Activated gamma-delta T cell treated with anti-CD3 and anti-CD28 coated beads, Interleukin-2, amount 50 U/mL, for 16 hours (primary cell): ENCODE results near the gene KLRF2.
"Not testable (repeated sequence)": the region's sequence is repeated elsewhere in the genome, so short reads cannot be mapped to it uniquely, and the experiment has no call there.

ENCODE experiments used
- DNase-seq: peaks from one replicate; pipeline ENCODE4 v3.0.0-alpha.2; 2020; ENCODE audit warnings: low read depth

Gene KLRF2, protein sequence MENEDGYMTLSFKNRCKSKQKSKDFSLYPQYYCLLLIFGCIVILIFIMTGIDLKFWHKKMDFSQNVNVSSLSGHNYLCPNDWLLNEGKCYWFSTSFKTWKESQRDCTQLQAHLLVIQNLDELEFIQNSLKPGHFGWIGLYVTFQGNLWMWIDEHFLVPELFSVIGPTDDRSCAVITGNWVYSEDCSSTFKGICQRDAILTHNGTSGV

DNA sequence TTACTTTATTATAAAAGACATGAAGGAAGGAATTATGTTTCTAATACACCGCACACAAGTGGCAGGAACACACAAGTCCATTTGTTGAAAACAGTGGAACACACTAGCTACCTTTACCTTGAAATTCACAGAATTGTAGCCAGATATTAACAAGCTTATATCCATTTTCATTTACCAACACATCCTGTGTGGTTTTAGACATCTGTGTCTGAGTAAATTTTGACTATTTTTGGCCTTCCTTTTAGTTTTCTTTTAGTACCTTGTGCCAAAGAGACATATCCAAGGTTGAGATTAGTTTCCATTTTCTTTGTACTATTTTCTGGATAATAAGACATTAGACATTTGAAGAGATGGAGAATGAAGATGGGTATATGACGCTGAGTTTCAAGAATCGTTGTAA is at the start of gene KLRF2:
KLRF2 (plus strand) TSS at position 244 of the 400 bp plus-strand sequence; CDS start at position 351, 107 bp downstream.
- no peak for DNase-seq

DNA sequence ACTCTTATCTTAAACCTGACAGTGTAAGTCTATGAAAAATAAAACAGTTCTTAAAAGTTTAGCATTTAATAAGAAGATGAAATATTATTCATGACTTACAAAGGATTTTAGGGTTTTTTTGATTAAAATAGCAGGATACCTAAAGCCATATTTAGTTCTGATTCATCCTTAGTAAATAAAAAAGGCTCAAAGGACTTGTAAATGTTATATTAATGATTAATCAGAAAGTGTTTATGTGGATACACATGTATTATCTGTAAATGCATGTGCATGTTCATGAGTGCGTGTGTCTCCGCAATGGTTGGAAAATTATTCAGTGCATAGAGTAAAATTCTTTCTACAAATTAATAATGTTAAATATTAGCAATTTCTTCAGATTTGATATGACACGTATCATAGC is 49.6 kb upstream of the KLRF2 start:
- DNase-seq: no peak

DNA sequence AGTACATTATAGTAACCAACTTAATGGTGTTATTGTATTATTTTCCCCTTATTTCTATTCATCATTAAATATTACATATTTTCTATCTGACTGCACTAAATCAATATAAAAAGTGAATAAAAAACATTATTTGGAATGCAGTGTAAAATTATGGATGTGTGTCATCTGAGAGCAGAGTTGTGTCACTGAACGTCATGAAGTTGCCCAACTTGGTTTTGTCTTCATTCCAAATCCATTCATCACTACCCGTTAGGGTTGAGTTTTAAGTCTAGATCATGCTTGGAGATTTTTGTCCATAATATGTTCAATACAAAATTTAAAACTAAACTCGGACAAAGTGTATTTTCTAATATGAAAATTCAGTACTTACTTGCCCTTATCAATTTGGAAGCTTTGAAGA is 37.9 kb upstream of the KLRF2 start:
- no peak for DNase-seq

DNA sequence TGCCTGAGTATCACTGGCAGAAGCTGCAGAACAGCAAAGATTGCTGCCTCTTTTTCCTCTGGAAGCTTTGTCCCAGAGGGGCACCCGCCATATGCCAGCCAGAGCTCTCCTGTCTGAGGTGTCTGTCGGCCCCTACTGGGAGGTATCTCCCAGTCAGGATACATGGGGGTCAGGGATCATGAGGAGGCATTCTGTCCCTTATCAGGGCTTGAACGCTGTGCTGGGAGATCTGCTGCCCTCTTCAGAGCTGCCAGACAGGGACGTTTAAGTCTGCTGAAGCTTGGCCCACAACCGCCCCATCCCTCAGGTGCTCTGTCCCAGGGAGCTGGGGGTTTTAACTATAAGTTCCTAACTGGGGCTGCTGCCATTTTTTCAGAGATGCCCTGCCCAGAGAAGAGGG is 32.4 kb upstream of the KLRF2 start:
- DNase-seq: no peak

DNA sequence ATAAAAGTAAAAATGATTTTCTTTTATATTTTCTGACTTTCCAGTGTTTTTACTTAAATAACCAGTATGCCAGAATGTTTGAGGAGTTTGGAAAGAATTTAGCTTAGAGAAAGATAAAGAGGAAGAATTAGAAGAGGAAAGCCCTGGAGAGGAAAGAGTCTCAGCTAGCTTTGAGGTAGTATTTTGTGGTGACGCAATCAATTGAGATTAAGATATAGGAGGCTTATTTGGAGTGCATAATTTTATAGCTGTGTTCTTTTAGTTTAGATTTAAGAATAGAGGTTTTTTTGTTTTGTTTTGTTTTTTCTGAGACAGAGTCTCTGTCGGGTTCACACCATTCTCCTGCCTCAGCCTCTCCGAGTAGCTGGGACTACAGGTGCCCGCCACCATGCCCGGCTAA is 30.2 kb upstream of the KLRF2 start:
- no peak for DNase-seq

DNA sequence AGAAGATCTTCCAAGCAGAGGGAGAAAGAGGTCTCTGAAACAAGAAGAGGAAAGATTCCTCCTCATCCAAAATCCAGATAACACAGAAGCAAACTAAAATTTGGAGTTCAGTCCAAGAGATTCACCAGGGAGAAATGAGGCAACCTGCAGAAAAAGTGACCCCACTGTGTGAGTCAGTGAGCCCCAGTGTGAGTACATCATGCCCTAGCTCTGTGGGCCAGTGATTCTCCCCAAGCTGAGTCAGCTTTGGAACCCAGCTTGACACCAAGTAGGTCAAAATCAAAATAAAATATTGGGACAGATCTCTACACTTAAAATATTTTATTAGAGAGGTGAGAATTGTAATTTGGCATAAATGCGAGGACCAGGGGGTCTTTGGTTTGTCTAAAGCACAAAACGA is 29.4 kb upstream of the KLRF2 start:
- no peak for DNase-seq

DNA sequence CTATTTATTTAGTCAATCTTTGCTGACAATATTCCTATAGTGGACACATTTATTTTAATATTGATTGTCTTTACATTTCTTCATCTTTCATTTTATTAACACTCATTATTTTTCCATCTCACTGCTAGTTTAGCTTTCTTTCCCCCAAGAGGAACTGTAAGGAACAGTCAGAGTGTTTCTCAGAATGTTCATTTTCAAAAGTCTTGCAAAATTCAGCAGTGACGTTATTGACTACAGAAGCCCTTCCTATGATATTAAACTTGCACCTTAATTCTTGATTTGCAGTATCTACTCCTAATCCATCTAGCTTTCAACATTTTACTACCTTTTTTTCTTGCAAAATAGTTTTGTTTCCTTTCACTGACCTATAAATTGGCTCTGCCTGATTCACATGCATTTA is 25.1 kb upstream of the KLRF2 start:
- no peak for DNase-seq

DNA sequence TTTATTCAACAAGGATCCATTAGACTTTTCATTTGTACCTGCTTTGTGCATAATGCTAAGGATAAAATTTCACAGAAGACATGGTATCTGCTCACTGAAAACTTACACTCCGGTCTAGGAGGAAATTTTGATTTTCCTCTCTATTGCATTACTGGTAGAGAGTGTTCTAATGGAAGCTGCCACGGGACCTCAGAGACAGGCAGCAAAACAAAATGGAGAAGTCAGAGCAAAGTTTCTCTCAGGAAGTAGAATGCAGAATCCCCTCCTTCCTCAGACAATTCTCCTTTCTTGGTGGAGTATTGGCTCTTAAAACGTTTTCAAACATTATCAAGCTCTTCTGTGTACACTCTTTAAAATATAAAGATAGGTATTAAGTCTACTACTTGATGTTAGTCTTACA is 24.4 kb upstream of the KLRF2 start:
- no peak for DNase-seq

DNA sequence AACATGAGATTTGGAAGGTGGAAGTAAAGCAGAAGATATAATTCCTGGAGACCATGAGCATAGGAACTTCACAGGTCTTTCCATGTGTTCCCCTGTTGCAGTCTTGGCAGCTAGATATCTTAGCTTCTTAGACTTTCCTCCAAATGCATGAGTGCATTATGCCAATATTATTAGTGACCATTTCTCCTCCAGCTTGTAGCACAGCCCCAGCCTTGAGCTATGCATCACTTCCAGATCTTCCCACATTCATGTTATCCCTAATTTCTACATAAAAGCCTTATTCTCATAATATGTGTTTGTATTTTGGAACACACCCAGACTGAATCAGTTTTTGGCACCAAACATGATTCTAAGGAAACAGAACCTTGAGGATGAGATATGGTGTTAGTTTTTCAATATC is 23.2 kb upstream of the KLRF2 start:
- no peak for DNase-seq

DNA sequence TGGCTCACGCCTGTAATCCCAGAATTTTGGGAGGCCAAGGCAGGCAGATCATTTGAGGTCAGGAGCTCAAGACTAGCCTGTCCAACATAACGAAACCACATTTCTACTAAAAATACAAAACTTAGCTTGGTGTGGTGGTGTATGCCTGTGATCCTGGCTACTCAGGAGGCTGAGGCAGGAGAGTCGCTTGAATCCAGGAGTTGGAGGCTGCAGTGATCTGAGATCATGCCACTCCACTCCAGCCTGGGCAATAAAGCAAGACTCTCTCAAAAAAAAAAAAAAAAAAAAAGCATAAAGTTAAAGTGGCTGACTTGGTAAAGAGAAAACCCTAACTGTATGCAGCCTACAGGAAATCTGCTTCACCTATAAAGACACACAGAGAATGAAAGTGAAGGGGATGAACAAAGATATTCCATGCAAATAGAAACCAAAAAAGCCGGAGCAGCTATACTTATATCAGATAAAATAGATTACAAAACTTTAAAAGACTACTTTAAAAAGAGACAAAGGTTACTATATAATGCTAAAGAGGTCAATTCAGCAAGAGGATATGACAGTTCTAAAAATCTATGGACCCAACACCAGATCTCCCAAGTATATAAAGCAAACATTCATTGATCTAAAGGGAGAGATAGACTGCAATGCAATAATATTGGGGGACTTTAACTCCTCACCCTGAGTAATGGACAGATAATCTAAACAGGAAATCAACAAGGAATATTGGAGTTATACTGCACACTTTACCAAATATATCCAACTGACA is 16.2 kb upstream of the KLRF2 start:
- no peak for DNase-seq

DNA sequence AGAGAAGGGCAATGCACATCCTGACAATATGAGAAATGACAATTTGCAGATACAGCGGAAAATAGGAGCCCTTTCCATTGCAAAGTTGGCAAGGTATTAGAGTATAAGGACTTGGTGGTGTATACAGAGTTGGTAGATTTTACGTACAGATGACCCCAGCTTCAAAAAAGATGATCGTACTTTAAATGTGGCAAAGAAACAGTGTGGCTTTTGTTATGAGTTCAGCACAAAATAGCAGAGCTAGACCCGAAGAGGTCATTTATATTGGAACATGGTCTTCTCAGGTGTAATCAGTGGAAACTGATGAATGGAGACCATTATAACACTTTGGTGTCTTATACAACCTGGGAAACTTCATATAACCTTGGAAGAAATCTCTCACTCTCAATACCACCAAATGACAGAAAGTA is 14.4 kb upstream of the KLRF2 start:
- DNase-seq: no peak

DNA sequence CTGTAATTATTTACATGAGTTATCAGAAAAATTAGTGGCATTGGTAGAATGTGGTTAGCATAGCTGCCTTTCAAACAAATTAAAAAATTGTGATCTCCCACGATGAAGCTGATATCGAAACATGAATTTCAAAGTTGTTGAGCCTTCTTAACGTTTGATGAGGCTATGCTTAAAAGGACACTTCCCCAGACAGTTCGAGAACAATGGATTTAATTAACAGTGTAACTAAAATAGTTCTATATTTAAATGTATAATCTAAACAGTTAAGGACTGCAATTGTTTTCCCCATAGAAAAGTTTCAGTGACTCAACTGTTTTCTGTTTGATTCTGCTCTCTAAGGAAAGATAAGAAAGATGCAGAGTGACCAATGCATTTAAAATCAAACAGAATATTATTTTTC is 13.8 kb upstream of the KLRF2 start:
- DNase-seq: no peak

DNA sequence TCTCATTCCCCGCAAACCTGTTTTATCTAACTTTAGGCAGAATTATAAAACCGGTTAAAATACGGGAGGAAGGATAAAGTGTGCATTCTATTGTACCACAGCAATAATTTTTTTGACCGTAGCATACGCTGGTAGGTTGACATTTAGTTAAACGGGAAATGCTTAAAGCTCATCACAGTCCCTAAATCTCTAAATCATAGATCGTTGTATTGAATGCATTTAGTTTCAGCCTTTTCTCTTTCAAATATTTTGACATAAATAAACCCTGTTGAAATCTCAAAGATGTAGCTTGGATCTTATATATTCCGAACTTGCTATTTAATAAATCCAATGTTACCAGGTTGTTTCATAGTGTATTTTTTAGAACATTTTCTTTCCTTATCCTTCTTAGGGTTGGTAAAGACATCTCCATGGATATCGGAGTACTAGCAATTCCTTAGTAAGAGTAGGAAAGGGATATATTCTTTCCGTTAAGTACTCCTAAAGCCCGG is 12.9 kb upstream of the KLRF2 start:
- no peak for DNase-seq

DNA sequence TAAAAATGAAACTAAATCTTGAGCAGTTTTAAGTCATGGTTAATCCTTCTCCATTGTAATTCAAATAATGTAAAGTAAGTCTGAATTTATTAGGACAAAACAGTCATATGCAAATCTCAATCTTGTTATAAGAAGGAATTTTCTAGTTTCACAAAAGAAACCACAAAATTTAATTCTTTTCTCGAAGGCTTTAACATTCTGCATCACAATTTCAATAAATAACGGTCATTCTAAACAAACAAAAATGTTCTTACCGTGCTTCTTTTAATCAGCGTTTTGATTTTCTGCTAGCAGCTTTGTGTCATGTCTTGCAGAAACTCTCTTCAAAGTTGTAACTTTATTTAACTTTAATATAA is 12.4 kb upstream of the KLRF2 start:
- no peak for DNase-seq

DNA sequence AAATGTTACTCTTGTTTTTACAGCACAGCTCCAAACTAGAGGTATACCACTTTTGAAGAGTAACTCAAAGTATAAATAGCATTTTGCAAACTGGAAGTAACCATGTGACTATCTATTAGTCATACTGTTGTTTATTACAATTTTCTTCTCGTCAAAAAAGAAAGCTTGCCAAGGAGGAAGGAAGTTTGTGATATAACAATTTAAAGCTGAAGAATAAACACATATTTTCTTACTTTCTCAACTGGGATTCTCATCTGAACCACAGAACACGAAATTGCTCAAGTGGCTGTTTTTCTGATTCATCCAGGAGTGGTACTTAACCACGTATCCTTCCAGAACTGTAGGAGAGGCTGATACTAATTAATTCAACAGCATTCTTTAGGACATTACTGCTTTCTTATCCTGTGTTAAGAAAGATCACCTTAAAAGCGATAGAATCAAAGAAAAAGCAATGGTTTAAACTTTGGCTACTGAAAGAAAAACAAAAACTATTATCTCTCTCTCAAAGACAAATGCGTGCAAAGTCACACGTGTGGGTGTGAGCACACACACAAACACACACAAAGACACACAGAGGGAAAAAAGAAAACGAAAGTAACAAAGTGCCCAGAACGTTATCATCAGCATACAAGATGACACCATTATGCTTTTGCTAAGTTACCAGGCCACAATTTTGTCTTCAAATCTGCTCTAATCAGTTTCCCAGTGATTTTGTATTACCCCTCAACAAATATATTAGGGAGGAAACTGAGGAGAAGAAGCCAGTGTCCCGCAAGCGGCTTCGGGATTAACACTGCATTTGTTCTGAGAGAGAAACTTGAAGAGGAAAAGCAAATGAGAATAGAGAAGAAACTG is 11.8 kb upstream of the KLRF2 start, which contains the start of gene CLEC2B:
CLEC2B (minus strand) TSS at position 48 of the 855 bp plus-strand sequence.
- no peak for DNase-seq

DNA sequence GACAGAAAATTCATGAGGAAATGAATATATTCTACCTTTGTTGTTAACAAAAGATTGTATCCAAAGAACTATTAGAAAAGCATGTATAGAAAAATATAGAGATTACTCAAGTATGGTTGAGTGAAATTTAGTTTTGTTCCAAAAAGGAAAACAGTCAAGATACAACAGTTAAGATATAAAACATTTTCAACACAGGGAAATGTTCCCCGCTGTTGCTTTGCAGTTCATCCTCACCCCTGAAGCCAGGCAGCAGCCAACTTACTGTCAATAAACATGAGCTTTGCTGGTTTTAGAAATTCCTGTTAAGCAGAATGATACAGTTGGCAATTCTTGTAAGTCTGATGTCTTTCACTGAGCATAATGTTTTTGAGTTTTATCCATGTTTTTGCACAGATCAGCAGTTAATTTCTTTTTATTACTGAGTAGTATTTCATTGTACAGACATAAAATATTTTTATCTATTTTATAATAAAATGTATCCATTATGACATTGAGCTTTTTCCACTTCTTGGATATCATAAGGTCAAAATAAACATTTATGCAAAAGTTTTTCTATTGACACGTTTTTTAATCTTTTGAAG is 10.9 kb upstream of the KLRF2 start:
- no peak for DNase-seq

DNA sequence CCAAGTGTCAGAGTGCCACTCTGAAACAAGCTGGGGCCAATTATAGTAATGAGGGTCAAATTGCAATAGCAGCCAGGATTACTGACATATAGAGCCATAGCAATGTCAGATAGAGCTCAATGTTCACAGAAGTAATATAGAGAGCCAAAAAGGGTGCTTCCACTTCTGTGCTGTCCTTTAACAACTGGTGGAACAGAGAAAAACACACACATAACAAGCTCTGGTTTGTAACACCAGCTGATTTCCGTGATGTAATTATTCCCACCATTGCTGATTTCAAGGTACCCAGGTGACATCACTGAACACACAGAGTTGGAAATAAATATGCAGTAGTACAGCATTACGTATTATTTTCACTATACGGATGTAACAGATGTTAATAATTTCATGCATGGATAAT is 9.1 kb upstream of the KLRF2 start:
- no peak for DNase-seq

DNA sequence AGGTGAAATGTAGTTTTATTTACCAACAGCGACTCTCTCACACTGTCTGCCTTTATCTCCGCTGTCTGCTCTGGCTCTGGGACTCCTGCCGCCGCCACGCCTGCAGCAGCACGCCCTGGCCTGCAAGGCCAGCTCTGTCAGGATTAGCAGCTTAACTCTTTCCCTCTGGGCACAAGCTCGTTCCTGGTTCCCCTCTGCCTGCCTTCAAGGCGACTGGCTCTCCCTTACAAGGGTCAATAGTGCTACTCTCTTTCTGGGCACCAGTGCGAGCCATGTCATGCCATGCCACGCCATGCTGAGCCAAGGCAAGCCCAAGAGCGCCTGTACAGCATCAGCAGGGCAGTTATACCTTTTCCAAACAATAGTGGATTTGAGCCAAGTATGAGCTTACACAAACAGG is 8.5 kb upstream of the KLRF2 start:
- DNase-seq: no peak

DNA sequence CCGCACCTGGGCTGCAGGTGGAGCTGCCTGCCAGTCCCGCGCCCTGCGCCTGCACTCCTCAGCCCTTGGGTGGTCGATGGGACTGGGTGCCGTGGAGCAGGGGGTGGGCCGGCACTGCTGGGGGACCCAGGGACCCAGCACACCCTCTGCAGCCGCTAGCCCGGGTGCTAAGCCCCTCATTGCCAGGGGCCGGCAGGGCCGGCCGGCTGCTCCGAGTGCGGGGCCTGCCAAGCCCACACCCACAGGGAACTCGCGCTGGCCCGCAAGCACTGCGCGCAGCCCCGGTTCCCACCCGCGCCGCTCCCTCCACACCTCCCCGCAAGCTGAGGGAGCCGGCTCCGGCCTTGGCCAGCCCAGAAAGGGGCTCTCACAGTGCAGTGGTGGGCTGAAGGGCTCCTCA is 5.2 kb upstream of the KLRF2 start:
- DNase-seq: not testable (repeated sequence)

DNA sequence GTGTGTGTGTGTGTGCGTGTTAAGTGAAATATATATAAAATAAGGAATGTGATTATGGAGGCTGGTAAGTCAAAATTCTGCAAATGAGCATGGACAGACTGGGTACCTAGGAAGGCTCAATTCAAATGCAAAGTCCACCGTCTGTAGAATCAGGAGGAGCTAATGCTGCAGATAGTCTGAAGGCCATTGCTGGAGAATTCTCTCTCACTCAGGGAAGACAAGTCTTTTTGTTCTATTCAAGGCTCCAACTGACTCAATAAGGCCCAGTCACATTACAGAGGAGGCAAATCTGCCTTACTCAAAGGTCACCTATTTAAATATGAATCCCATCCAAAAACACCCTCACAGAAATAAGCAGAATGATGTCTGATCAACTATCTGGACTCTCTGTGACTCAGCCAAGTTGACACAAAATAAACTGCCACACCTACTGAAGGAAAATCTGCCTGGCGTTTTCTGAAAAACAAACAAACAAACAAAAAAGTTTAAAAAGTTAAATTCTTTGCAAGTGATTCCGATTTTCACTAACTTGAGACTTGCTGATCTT is 684 bp upstream of the KLRF2 start:
- no peak for DNase-seq

DNA sequence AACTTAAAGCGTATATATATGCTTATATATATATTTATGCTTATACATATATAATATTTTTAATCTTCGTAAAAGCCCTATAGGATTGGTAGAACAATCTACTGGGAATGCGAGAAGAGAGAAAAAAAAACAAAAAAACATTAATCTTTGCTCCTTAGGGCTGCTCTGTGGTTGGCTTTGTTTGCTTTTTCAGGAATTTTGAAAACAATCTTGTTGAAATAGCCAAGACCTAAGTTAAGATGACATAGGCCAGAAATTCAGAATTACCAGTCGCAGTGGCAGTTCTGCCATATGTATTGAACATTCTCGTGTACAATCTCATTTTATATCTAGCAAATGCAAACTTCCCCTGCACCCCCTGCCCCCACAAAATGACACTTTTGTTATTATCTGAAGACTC is 699 bp downstream of the KLRF2 start:
- no peak for DNase-seq

DNA sequence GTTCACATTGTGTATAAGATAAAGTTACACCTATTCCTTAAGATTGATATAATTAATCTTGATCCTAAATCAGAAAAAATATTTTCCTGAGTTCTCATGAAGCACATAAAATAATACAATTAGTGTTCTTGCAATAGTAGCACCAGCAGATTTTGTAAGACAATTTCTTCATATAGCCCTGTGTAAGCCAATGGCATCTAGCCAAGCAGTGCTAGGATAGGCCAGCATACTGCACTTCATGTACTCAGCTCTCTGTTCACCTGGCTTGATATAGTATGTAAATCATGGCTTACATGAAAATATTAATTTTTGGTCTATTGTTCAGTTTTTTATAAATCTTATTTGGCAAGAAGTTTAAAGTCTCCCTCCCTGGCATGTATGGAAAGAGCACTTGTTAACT is 1.9 kb downstream of the KLRF2 start:
- DNase-seq: no peak
